DMS53 treated with DMSO at 0.1 percent for 48 hours (cell line): Measurements from ENCODE around the gene PAXX.

Experiments
- DNase-seq: peaks from one replicate; lab custom pipeline; 2025; ENCODE audit not compliant: unreplicated experiment; lab: John Stamatoyannopoulos, UW

Gene PAXX, protein sequence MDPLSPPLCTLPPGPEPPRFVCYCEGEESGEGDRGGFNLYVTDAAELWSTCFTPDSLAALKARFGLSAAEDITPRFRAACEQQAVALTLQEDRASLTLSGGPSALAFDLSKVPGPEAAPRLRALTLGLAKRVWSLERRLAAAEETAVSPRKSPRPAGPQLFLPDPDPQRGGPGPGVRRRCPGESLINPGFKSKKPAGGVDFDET

DNA sequence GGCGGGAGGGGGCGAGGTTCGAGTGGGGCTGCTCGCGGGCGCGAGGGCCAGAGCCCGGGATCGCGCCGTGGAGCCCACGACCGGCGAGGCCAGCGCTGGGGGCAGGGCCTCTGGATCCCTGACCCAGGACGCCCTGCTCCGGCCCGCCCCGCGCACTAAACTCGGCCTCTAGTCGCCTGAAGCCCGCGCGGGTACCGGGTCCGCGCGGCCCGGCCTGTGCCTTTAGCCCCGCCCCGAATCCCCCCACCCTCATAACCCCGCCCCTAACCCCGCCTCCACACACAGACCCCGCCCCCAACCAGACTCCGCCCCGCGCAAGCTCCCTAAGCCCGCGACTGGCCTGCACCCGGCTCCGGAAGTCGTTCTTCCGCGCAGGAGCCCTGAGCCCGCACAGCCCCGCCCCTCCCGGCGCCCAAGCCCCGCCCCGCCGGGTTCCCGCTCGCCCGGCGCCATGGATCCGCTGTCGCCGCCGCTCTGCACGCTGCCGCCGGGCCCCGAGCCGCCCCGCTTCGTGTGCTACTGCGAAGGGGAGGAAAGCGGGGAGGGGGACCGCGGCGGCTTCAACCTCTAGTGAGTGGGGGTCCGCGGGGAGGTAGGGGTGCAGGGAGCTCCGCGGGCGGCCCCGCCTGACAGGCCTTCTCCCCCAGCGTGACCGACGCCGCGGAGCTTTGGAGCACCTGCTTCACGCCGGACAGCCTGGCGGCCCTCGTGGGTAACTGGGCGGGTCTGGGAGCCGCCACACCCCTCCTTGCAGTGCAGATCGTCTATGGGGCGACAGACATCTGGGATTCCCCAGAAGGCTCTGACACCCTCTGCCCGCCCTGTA, at the start of gene PAXX:
Gene PAXX (plus strand): TSS at position 430 of the 826 bp plus-strand sequence. CDS start 22 bp downstream, at position 452.
- DNase-seq = peak; percentile 76

DNA sequence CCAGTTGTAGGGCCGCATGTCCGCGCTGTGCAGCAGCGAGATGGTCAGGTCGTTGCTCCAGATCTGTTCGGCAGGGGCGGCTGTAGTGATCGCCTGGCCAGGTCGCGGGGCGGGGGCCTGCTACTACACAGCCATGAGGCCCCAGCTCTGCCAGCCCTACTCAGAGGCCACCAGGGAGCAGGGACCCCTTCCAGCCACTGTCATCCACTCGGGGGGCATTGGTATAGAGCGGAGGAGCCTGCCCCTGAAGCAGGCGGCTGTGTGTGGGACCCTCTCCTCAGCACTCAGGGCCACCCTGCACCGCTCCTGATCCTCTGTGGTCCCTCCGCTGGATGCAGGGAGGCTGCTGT, 49.4 kb upstream of the PAXX start:
- DNase-seq = no peak

DNA sequence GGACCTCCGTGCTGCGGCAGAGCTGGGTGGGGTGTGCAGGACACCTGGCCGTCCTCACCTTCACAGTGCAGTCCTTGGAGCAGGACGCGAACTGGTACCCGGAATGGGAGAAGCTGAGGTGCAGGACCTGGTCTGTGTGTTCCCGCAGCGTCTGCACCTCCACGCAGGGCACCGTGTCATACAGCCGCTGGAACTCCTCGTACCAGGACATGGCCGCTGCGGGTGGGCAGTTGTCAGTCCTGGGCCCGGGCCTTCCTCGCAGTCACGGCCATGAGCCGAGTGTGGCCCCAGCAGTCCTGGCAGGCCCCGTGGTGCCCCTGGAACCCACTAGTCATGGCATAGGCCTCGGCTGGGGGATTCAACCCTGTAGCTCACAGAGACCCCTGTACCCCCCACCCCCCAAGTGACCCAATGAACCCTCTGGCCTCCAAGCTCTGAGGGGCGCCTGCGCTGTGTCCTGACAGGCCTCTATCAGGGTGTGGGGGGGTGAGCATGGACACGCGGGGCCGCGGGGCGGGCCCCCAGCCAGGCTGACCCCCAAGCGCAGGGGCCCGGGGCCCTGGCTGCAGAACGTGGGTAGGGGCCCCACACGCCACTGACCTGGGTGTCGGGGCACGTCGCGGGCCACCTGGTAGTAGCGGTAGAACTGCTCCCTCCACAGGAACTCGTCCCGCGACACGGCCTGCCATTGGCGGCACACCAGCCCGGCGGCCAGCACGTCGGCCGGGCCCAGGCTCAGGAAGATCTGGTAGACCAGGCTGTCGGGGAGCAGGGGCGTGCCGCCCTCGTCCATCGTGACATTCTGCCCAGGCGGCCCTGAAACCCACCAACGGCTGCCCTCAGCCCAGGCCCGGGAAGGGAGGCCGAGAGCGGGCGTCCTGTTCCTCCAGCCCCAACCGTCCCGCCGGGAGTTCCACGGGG, 48.7 kb upstream of the PAXX start:
- DNase-seq = no peak

DNA sequence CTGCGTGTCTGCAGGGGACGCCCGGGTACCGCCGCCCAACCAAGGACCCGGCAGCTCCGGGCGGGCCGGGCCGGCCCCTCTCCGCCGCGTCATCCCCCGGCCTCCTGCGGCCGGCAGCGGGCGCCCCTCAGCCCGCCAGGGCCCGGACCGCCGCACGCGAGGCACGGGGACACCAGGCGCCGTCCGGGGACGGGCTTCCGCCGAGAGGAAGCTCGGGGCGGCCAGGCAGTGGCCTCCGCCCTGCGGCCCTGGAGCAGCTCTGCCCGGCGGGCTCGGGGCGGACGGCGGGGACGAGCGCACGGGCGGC, 48.1 kb upstream of the PAXX start:
- DNase-seq = peak; percentile 18

DNA sequence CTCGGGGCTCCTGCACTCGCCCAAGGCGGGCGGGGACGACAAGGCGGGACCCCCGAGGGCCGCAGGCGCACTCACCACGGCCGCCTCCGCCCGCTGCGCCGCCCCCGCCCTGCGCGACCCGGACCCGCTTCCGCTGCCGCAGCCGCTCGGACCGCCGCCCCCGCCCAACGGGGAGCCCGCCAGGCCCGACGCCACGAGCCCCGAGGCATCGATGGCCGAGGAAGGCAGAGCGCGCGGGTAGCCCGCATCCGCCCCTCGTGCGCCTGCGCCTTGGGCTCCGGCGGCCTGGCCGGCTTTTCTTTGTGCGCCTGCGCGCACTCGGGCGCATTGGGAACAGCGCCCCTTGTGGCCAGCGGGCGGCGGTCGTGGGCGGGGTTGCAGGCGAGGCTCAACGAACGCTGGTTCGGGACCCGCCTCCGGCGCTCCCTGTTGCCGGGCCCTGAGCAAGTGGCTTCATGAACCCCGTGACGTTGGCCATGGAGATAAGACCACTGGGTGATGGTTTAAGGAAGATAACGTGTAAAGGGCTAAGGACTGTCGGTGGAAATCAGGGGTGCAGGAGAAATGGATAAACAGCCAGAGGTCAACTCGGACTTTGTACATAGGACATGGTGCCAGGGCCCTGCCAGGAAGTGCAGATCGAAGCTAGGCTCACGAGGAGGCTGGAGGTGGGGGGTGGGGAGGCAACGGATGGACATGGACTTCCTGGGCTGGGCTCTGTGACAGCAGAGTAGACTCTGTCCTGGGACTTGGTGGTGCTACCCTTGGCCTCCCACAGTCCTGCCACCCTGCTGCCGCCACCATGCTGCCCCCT, 47.5 kb upstream of the PAXX start, which contains the start of the genes C8G and FBXW5:
Gene C8G (plus strand): TSS at position 725 of the 814 bp plus-strand sequence. CDS start 78 bp downstream, at position 803.
Gene FBXW5 (minus strand): TSS at position 220 of the 814 bp plus-strand sequence. CDS start 655 bp downstream, outside the sequence.
- DNase-seq = peak; percentile 86

DNA sequence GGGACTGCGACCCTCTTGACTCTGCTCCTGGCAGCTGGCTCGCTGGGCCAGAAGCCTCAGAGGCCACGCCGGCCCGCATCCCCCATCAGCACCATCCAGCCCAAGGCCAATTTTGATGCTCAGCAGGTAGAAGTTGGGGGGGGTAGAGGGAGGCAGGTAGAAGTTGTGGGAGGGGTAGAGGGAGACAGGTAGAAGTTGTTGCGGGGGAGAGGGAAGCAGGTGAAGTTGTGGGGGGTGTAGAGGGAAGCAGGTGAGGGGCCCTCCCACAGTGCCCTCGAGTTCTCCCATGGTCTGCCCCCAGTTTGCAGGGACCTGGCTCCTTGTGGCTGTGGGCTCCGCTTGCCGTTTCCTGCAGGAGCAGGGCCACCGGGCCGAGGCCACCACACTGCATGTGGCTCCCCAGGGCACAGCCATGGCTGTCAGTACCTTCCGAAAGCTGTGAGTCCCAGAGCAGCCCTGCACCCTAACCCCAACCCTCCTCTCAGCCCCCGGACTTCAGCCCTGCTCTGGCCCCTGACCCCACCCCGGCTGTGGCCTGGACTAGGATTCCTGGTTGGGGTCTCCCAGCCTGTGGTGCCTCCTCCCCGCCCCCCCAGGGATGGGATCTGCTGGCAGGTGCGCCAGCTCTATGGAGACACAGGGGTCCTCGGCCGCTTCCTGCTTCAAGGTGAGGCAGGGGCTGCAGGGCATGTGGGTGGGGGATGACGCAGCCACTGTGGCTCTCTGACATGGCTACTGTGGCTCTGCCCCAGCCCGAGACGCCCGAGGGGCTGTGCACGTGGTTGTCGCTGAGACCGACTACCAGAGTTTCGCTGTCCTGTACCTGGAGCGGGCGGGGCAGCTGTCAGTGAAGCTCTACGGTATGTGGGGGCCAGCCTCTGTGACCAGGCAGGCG, 46.6 kb upstream of the PAXX start:
- DNase-seq = no peak

DNA sequence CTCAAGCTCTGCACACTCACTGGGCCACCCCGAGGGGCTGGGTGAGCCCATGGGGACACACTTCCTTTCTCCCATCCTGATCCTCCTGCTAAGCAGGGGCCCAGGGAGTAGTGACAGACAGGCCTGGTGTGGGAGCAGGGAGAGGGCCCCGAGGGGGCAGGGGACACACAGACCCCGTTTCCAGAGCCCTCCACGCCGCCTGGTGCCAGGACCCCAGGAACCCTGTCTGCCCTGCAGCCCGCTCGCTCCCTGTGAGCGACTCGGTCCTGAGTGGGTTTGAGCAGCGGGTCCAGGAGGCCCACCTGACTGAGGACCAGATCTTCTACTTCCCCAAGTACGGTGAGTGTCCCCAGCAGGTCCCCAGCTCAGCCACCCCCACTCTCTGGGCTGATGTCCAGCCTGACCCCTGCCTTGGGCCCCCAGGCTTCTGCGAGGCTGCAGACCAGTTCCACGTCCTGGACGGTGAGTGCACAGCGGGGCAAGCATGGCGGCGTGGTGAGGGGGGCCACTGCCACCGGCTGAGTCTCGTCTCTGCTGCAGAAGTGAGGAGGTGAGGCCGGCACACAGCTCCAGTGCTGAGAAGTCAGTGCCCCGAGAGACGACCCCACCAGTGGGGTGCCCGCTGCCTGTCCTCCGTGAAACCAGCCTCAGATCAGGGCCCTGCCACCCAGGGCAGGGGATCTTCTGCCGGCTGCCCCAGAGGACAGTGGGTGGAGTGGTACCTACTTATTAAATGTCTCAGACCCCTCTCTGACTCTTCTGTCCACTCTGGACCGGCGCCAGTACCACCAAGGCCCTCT, 45.8 kb upstream of the PAXX start:
- DNase-seq = no peak

DNA sequence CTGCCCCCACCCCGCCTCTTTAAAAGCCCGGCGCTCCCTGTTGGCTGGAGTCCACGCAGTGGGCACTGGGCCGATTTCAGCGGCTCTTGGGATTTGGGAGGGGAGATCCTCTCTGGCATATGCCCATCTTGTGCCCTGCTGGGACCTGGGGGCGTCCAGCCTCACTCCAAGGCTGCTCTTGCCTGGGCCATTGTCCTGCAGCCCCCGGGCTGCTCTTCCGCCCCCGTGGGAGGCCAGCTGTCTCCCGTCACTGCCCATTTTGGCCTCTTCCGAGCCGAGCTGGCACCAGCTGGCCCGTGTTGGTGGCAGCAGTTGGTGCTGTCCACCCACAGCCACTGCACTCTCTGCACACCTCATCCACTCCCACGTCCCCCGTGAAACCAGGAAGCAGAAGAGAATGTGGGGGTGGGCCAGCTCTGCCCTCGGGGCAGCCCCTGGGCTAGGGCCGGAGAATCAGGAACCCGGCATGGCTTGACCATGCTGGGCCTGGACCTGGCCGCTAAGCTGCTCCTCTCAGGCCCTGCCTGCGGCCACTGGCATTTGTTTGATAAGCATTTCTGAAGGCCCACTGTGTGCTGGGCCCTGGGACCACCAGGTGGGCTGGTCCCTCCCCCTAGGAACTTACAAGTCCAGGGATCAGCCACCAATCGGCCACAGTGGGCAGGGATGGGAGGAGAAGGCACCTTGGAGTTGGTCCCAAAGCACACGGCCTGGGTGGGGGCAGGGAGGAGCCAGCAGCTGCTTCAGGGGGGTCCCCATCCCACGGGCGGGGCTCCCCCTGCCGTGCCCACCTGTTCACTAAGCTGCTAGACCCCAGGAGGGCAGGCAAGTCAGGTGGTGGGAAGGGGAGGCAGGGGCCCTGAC, 45.0 kb upstream of the PAXX start:
- no peak for DNase-seq

DNA sequence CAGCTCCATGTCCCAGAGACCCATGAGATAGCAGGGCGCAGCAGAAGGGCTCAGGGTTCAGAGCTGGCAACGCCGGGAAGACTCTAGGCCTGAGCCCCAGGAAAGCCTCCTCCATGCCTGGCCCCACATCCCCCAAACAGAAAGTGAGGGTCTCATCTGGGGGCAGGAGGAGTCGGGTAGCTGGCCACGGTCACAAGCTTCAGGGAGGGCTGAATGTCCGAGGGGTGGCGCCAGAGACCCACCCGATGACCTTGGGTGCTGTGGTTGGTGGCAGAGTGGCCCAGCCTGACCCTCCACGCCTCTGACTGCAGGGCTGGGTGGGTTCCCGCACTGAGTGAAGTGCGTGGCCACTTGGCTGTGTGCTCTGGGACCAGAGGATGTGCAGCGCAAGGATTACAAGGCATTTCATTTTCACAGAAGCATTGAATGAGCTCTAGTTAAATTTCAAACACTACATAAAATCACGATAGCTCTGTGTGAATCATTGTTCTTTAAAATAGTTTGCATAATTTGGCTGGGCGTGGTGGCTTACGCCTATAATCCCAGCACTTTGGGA, 44.2 kb upstream of the PAXX start:
- no peak for DNase-seq

DNA sequence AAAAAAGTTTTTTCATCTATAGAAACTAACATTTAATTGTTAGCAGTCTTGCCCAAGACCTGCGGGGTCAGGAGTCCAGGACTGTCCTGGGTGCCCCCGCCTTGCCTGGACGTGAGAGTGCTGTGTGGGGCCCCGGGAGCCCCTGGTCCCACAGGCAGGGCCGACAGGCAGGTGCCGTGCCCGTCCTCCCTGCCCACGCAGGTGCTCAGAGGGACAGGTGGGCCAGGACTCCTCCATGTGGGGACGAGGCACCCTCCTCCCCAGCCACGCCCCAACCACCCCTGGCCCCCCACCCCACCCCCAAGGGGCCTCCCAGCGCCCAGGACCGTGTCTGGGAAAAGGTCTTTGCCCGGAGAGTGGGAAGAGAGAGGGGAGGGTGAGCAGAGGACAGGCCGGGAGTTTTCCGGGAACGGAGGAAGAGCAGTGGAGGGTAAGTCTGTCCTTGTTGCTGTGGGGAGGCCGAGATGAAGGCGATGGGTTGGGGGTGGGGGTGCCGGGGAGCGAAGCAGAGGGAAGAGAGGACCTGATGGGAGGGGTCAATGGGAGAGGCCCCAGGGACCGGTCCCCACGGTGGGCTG, 42.9 kb upstream of the PAXX start:
- DNase-seq = peak; percentile 67

DNA sequence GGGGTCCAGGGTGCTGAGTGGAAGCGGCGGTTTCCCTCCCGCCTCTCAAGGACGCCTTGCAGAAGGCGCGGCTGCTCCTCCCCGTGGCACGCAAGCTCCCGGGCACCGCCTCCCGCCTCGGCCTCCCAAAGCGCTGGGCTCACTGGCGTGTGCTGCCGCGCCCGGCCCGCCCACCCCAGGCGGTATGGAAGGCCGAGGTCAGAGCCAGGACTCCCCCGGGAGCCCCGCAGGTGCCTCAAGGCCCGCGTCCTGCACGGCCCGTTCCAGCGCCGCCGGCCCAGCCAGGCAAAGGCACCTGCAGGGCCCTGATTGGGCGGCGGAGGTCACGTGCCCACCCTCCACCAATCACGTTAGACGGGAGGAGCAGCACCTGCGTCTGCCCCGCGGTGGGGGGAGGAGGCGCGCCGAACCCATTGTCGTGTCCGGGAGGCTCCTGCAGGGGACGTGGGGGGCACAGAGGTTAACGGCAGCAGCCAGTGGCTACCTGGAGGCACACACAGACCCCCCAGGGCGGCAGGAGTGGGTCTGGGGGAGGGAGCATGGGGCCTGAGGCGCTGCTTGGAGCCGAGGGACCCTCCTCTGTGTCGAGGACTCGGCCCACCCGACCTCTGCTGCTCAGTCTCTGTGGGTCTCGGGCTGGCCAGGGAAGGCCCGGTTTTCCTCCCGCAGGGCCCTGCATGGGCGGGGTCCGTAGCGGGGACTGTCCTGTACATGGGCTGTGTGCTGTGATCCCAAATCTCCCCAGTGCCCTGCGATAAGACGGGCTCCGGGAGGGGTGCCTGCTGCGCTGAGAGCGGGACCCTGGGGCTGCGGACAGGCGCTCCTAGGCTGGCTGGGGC, 42.2 kb upstream of the PAXX start:
- DNase-seq = peak; percentile 90

DNA sequence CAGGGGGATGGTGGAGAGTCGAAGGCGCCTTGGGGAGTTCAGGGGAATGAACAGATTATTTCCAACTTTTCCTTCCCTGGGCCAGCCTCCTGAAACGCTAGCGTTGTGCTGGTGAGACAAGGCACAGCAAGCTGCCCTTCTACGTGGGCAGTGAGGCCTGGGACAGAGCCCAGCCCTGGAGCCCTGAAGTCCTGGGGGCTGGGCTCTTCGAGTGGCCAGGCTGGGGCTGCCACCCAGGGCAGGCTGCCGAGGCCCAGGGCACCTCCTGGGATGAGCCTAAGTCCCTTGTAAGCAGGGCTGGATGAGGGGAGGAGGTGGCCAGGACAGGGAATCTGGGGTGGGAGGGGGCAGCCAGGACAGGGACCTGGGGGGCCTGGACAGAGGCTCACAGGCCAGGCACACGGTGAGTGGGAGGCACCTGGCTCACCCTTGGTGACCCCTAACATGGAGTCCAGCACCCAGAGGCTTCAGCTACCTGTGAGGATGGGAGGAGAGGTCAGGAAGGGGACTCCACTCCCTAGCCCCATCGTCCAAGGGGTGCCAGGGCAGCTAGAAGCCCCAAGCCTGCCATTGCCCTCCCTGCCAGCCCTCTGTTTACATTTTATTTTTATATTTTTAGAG, 41.5 kb upstream of the PAXX start:
- DNase-seq = no peak

DNA sequence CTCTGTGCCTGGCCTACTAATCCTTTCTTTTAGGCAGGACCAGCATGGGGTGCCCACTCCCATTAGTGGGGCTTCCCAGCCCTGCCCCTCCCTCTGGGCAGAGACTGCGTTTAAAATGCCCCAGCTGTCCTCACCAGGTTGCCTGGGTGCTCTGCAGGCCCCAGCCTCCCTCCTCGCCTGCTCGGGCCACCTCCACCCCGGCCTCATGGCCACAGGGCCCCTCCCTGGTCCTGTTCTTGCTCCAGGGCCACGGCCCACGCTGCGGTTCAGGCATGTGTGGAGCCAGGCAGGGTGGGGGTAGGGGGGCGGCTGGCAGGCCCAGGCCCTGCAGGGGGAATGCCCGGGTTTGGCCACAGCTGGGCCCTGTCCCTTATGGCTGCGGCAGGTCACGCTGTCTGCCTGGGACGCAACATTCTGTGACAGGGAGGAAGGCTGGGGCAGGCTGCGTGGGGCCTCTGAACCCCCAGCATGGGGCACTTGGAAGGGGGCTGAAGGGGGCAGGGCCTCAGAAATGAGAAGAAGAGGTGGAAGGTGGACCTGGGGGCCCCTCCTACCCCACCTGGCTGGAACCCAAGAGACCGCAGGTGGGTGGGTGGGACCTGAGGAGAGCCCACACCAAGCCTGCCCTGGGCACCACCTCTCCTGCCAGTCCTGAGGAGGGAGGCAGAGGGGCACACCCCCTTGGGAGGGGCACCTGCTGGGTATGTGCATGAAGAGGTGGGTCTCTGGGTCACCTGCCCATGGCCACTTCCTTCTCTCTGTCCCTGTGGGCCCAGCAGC, 40.5 kb upstream of the PAXX start, which contains the start of gene LCN12:
Gene LCN12 (plus strand): TSS at position 733 of the 780 bp plus-strand sequence. CDS start 55 bp downstream, outside the sequence.
- no peak for DNase-seq

DNA sequence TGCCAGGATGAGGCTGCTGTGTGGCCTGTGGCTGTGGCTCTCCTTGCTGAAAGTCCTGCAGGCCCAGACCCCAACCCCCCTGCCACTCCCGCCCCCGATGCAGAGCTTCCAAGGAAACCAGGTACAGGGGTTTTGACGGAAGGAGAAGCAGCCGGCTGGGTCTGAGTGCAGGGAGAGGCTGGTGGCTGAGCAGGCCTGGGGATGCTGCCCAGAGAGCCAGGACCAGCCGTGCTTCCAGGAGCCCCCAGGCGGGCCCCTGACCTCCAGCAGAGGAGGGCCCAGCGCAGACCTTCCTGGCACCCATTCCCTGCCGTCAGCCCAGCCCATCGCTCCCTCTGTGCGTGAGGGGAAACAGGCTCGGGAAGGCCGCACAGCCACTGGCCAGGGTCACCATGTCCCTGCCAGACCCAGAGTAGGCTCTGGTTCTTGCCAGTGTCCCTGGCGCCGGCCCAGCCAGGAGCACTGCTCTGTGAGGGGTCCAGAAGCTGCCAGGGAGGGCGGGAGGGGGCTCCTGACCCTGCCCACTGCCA, 39.8 kb upstream of the PAXX start:
- DNase-seq = no peak
